ENCODE measurements around the gene PAN3. TPM values are rescaled to one million over a fixed set of nuclear protein-coding genes. Genes with fewer than 3 reads are reported as not detected.

The PAN3 gene
- total RNA-seq, 1 donor from 2014 or later, result 28.3 TPM

DNA sequence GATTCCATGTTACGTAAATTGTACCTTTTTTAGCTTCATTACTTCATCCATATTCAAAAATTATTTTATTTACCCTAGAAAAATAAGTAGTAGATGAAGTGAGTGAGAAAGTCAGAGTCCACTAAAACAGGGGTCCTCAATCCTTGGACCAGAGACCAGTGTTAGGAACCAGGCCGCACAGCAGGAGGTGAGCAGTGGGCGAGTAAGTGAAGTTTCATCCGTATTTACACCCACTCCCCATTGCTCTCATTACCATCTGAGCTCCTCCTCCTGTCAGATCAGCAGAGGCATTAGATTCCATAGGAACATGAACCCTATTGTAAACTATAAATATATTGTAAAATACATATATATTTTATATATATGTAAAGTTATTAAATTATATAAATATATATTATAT lies 119.0 kb downstream of the PAN3 start:
- Mint-ChIP-seq H3K36me3 (ENCODE audit: low read depth, unreplicated experiment) (peaks cover 11% of the 10 kb centered on the region), H3K4me3 (ENCODE audit: unreplicated experiment) (no peak overlapping the region), H3K27me3 (ENCODE audit: low read depth, unreplicated experiment) (no peaks in the 10 kb centered on the region), H3K4me1 (ENCODE audit: low read depth, unreplicated experiment) (peaks cover 3% of the 10 kb centered on the region), H3K27ac (ENCODE audit: unreplicated experiment) (no peak overlapping the region), H3K9me3 (ENCODE audit: unreplicated experiment) (no peaks in the 10 kb centered on the region)
- no peak overlapping the region for H3K27ac ChIP-seq (ENCODE audit: low read depth, low read length)
- no peak overlapping the region for H3K4me3 ChIP-seq (ENCODE audit: insufficient read depth, low read depth, low read length)
- no peak overlapping the region for H2AFZ ChIP-seq (ENCODE audit: low read depth, low read length)
- H4K20me1 ChIP-seq (ENCODE audit: insufficient read depth, low read length), result no peaks in the 10 kb centered on the region
- peaks cover 4% of the 10 kb centered on the region for H3K4me1 ChIP-seq (ENCODE audit: insufficient read depth, low read length)
- peaks cover 5% of the 10 kb centered on the region for H3K36me3 ChIP-seq (ENCODE audit: insufficient read depth, low read length)
- H3K9me3 ChIP-seq (ENCODE audit: insufficient read depth, low read depth, low read length), result no peaks in the 10 kb centered on the region
- no peaks in the 10 kb centered on the region for H3K79me2 ChIP-seq (ENCODE audit: insufficient read depth, low read length)
- no peaks in the 10 kb centered on the region for H3K27me3 ChIP-seq (ENCODE audit: insufficient read depth, low read length)
- FAIRE-seq (no peak), DNase-seq (ENCODE audit: low read depth) (no peak)
- H3K9ac ChIP-seq (ENCODE audit: low read length), result no peak overlapping the region
- no peak overlapping the region for H3K4me2 ChIP-seq (ENCODE audit: low read length)
- TF ChIP-seq, protein P1, sequence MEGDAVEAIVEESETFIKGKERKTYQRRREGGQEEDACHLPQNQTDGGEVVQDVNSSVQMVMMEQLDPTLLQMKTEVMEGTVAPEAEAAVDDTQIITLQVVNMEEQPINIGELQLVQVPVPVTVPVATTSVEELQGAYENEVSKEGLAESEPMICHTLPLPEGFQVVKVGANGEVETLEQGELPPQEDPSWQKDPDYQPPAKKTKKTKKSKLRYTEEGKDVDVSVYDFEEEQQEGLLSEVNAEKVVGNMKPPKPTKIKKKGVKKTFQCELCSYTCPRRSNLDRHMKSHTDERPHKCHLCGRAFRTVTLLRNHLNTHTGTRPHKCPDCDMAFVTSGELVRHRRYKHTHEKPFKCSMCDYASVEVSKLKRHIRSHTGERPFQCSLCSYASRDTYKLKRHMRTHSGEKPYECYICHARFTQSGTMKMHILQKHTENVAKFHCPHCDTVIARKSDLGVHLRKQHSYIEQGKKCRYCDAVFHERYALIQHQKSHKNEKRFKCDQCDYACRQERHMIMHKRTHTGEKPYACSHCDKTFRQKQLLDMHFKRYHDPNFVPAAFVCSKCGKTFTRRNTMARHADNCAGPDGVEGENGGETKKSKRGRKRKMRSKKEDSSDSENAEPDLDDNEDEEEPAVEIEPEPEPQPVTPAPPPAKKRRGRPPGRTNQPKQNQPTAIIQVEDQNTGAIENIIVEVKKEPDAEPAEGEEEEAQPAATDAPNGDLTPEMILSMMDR (IDR thresholded peaks at IDR 0.05; ENCODE audit: insufficient read depth, low read depth, low read length), result no peak
- TF ChIP-seq EZH2 (IDR thresholded peaks at IDR 0.05; ENCODE audit: insufficient read depth, low read length), result no peak

DNA sequence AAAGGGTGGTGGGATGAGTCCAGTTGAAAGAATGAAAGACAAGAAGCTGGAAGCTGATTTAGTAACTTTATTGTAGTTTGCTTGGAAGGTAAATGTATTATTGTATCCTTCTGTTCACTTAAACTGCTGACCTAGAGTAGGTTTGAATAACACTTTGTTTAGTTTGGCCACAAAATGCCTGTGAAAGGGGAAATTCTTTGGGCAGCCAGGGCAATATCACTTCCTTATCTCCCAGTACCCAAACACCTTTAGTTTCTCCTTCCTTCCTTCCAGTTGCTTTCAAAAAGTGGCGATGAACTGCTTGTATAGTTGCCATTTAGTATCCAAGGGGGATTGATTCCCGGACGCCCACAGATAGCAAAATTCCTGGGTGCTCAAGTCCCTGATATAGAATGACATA lies 120.1 kb downstream of the PAN3 start:
- Mint-ChIP-seq H3K4me3 (ENCODE audit: unreplicated experiment) (no peak overlapping the region), H3K27ac (ENCODE audit: unreplicated experiment) (no peak overlapping the region)

DNA sequence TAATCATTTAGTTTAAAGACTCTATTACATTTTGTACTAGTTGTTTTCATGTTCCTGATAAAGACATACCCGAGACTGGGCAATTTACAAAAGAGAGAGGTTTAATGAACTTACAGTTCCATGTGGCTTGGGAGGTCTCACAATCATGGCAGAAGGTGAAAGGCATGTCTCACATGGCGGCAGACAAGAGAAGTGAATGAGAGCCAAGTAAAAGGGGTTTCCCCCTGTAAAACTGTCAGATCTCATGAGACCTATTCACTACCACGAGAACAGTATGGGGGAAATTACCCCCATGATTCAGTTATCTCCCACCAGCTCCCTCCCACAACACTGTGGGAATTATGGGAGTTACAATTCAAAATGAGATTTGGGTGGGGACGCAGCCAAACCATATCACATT lies 129.2 kb downstream of the PAN3 start:
- Histone ChIP-seq H3K27ac (ENCODE audit: low read depth, low read length) (no peak overlapping the region), H2AFZ (ENCODE audit: low read depth, low read length) (no peak overlapping the region), H3K36me3 (ENCODE audit: insufficient read depth, low read length) (peaks cover 17% of the 10 kb centered on the region), H3K79me2 (ENCODE audit: insufficient read depth, low read length) (no peaks in the 10 kb centered on the region), H3K4me2 (ENCODE audit: low read length) (no peak overlapping the region), H3K9ac (ENCODE audit: low read length) (no peak overlapping the region), H3K4me1 (ENCODE audit: insufficient read depth, low read length) (no peaks in the 10 kb centered on the region), H4K20me1 (ENCODE audit: insufficient read depth, low read length) (no peaks in the 10 kb centered on the region), H3K4me3 (ENCODE audit: insufficient read depth, low read depth, low read length) (no peak overlapping the region), H3K9me3 (ENCODE audit: insufficient read depth, low read depth, low read length) (no peaks in the 10 kb centered on the region), H3K27me3 (ENCODE audit: insufficient read depth, low read length) (no peaks in the 10 kb centered on the region)
- peak; percentile 13 for FAIRE-seq
- peaks cover 5% of the 10 kb centered on the region for H3K36me3 Mint-ChIP-seq (ENCODE audit: low read depth, unreplicated experiment)
- no peaks in the 10 kb centered on the region for H3K9me3 Mint-ChIP-seq (ENCODE audit: unreplicated experiment)
- peaks cover 2% of the 10 kb centered on the region for H3K4me1 Mint-ChIP-seq (ENCODE audit: low read depth, unreplicated experiment)
- TF ChIP-seq EZH2 (IDR thresholded peaks at IDR 0.05; ENCODE audit: insufficient read depth, low read length), result no peak
- TF ChIP-seq, protein P1 (IDR thresholded peaks at IDR 0.05; ENCODE audit: insufficient read depth, low read depth, low read length), result no peak
- no peaks in the 10 kb centered on the region for H3K27me3 Mint-ChIP-seq (ENCODE audit: low read depth, unreplicated experiment)
- DNase-seq (ENCODE audit: low read depth), result no peak
- H3K4me3 Mint-ChIP-seq (ENCODE audit: unreplicated experiment), result no peak overlapping the region
- H3K27ac Mint-ChIP-seq (ENCODE audit: unreplicated experiment), result no peak overlapping the region

More for the DNA sequence above, 120.1 kb downstream of the PAN3 start:
- peaks cover 10% of the 10 kb centered on the region for H3K36me3 ChIP-seq (ENCODE audit: insufficient read depth, low read length)
- no peaks in the 10 kb centered on the region for H3K79me2 ChIP-seq (ENCODE audit: insufficient read depth, low read length)
- no peak overlapping the region for H3K9ac ChIP-seq (ENCODE audit: low read length)
- TF ChIP-seq, protein P1 (IDR thresholded peaks at IDR 0.05; ENCODE audit: insufficient read depth, low read depth, low read length), result no peak
- TF ChIP-seq EZH2 (IDR thresholded peaks at IDR 0.05; ENCODE audit: insufficient read depth, low read length), result no peak
- H3K4me3 ChIP-seq (ENCODE audit: insufficient read depth, low read depth, low read length), result no peak overlapping the region
- H4K20me1 ChIP-seq (ENCODE audit: insufficient read depth, low read length), result no peaks in the 10 kb centered on the region
- Mint-ChIP-seq H3K4me1 (ENCODE audit: low read depth, unreplicated experiment) (peaks cover 3% of the 10 kb centered on the region), H3K9me3 (ENCODE audit: unreplicated experiment) (no peaks in the 10 kb centered on the region), H3K27me3 (ENCODE audit: low read depth, unreplicated experiment) (no peaks in the 10 kb centered on the region), H3K36me3 (ENCODE audit: low read depth, unreplicated experiment) (peaks cover 14% of the 10 kb centered on the region)
- no peak overlapping the region for H3K27ac ChIP-seq (ENCODE audit: low read depth, low read length)
- H3K4me2 ChIP-seq (ENCODE audit: low read length), result no peak overlapping the region
- H3K27me3 ChIP-seq (ENCODE audit: insufficient read depth, low read length), result no peaks in the 10 kb centered on the region
- H2AFZ ChIP-seq (ENCODE audit: low read depth, low read length), result no peak overlapping the region
- H3K9me3 ChIP-seq (ENCODE audit: insufficient read depth, low read depth, low read length), result no peaks in the 10 kb centered on the region
- DNase-seq (ENCODE audit: low read depth), result no peak
- peaks cover 4% of the 10 kb centered on the region for H3K4me1 ChIP-seq (ENCODE audit: insufficient read depth, low read length)
- FAIRE-seq, result no peak

Data from astrocyte (in vitro differentiated cells and primary cell).